ENCODE measurements around the gene SFXN4.
A peak's percentile ranks its signal among the peaks of the same experiment; 100 is the strongest.
"Not testable (repeated sequence)": the region's sequence is repeated elsewhere in the genome, so short reads cannot be mapped to it uniquely, and the experiment has no call there.

The SFXN4 gene

DNA sequence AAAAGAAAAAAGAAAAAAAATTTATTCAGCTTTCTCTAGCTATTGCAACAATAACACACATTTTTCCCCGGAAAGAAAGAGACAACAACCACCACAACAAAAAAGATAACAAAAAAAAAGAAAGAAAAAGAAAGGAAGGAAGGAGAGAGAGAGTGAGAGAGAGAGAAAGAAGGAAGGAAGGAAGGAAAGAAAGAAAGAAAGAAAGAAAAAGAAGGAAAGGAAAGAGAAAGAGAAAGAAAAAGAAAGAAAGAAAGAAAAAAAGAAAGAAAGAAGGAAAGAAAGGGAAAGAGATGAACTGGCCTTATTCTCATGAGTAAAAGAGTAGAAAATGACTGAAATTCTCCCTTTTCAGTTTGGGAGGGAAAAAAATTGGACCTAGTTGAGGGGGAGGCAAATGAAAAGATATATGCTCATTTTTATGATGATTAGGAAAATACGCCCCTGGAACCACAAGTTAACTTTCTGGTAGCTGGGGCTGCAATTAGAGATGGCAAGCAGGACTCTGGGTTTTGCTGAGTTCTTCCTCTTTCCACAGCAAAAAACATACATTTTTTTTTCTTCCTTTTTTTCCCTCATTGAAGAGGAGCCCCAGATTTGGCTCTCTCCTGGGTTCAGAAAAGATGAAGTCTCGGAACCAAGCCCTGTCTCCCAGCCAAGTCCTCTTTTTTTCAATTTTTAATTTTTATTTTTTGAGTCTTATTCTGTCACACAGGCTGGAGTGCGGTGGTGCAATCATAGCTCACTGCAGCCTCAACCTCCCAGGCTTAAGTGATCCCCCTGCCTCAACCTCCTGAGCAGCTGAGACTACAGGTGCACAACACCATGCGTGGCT lies 25.7 kb upstream of the SFXN4 start:
- no peak for DNase-seq (ENCODE audit: low read depth in 3 of 3)

GRCh38 chr10:119190353-119190752 lies 24.8 kb upstream of the SFXN4 start:
- DNase-seq (ENCODE audit: low read depth in 3 of 3): no peak

DNA sequence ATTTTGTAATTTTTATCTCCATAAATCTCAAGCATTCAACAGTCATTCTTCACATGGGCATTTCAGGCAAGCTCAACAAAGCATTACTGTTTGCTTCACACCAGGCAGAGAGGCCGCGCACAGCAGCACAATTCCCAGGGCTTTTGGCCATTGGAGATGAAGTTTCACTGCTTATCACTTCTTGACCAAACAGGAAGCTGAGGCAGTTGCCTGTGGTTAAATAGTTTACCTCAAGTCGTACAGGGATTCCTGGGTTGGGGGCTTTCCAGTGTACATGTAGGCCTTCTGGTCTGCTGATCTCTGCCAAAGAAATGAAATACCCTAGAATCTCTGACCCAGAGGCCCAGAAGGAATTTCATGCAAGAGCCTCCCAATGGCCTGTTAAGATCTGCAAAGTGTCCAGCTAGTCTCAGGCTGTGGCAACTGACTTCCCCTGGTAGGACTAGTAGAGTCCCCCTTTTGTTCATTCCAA lies 24.3 kb upstream of the SFXN4 start:
- DNase-seq (ENCODE audit: low read depth in 3 of 3): no peak

DNA sequence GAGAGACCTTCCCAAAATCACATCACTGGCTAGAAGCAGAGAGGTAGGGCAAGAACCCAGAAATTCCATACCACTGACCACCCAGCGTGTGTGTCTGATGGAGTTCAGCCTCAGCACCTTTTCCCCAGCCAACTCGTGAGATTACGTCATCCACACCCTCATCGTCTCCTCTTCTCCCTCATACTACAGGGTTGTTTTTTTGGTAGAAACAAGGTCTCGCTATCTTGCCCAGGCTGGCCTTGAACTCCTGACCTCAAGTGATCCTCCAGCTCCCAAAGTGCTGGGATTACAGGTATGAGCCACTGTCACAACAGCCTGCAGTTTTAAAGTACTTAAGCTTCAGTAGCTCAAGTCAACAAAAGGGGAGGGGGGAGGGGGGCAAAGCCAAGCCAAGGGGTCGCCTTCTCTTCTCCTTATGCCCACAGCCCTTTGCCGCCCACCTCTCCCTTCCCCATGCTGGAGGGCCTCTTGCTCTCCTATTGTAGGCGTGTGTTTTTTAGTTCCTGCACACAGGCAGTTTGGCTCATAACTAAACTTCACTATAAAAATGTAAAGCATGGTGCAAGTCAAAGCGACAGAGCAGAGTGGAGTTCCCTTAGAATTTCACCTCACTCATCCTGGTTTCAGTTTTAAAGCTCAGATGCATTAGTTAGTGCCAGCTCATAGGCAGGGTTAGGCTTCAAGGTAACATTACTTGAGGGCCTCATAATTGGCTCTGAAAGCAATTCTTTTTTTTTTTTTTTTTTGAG lies 18.3 kb upstream of the SFXN4 start:
- DNase-seq (ENCODE audit: low read depth in 3 of 3): no peak

GRCh38 chr10:119180850-119181400 lies 15.4 kb upstream of the SFXN4 start:
- DNase-seq (ENCODE audit: low read depth in 3 of 3): not testable (repeated sequence)

DNA sequence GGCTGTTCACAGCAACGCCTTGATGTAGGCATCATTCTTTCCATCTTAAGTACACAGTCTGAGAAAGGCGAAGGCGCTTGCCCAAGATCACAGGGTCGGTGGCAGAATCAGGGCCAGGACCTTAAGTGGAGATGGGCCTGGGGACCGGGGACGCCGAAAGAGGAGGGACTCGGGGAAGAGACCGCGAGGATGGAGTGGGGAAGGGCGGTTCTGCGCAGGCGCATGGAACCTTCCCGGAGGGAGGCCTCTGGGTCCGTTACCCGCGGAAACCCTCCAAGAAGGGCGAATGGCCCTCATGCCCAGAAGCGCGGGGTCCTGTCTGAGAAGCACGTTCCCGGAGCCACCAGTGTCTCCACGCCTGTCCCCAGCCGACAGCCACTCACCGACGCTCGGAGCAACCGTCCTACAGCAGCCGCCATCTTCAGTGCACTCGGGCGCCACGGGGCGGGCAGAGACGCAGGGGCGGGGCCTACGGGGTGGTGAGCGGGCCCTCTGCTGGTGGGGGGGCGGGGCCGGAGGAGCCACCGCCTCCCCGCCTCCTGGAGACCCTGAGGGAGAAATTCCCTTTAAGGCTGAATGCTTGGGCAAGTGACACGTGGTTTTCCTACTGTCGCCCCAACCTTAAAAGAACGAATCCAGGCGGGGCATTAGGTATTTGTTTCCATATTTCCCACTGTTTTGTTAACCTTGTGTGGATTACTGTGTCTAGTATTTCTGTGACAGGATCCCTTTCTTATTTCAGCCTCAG lies 13.0 kb upstream of the SFXN4 start, which contains the start of gene PRDX3:
TSS of gene PRDX3 (minus strand) at position 441 of the 748 bp plus-strand sequence. CDS start at position 419, 22 bp downstream.
- peak; percentile 86 to 97 (median 89) for DNase-seq (ENCODE audit: low read depth in 3 of 3)

- DNase-seq (ENCODE audit: low read depth in 3 of 3): no peak
Measured at GRCh38 chr10:119177708-119178371, 12.3 kb upstream of the SFXN4 start.

DNA sequence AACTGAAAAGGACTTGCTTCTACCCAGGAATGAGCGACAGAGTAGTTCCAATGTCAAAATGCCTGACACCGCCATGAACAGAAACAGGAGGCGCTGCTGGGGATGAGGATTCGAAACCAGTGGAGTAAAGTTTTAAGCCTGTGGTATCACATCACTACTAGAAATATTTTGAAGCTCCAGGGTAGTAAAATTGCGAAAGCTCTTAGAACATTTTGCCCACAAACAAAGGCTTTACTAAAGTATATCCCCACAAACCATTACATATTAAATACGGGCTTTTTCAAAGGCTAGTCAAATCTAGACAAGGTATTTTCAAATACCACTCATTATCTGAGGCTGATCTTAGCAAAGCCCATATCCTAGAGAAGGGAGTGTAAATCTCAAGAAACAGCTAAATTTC lies 10.7 kb upstream of the SFXN4 start:
- no peak for DNase-seq (ENCODE audit: low read depth in 3 of 3)

GRCh38 chr10:119174109-119174508 lies 8.6 kb upstream of the SFXN4 start:
- DNase-seq (ENCODE audit: low read depth in 3 of 3): no peak

- no peak for DNase-seq (ENCODE audit: low read depth in 3 of 3)
Measured at GRCh38 chr10:119167041-119167440, 1.5 kb upstream of the SFXN4 start.

- DNase-seq (ENCODE audit: low read depth in 3 of 3): no peak
Measured at GRCh38 chr10:119166564-119166963, 1.1 kb upstream of the SFXN4 start.

GRCh38 chr10:119166118-119166500 lies 595 bp upstream of the SFXN4 start:
- DNase-seq (ENCODE audit: low read depth in 3 of 3): no peak

GRCh38 chr10:119162452-119163092 lies 2.9 kb downstream of the SFXN4 start:
- no peak for DNase-seq (ENCODE audit: low read depth in 3 of 3)

GRCh38 chr10:119161680-119162451 lies 3.6 kb downstream of the SFXN4 start:
- DNase-seq (ENCODE audit: low read depth in 3 of 3): no peak

DNA sequence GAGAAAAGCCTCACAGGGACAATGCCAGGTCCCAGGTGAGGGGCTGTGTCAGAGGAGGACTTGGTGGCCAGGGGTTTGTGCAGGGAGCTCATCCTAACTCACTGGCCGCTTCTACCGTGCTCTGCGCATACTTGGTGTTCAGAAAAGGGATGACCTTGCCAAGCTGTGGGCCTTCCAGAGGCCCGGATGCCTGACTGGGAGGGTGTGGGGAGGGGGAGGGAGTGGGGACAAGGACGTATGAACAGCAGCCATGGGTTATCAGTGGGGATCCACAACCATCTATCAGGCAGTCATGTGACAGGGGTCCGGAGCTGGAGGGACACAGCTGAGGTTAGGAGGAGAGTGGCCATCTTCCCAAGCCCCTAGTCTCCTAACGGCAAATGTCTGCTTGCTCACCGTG lies 6.2 kb downstream of the SFXN4 start:
- no peak for DNase-seq (ENCODE audit: low read depth in 3 of 3)

GRCh38 chr10:119153661-119154060 lies 11.9 kb downstream of the SFXN4 start:
- DNase-seq (ENCODE audit: low read depth in 3 of 3): no peak

GRCh38 chr10:119153041-119153440 lies 12.5 kb downstream of the SFXN4 start:
- no peak for DNase-seq (ENCODE audit: low read depth in 3 of 3)

GRCh38 chr10:119151601-119152000 lies 13.9 kb downstream of the SFXN4 start:
- not testable (repeated sequence) for DNase-seq (ENCODE audit: low read depth in 3 of 3)

DNA sequence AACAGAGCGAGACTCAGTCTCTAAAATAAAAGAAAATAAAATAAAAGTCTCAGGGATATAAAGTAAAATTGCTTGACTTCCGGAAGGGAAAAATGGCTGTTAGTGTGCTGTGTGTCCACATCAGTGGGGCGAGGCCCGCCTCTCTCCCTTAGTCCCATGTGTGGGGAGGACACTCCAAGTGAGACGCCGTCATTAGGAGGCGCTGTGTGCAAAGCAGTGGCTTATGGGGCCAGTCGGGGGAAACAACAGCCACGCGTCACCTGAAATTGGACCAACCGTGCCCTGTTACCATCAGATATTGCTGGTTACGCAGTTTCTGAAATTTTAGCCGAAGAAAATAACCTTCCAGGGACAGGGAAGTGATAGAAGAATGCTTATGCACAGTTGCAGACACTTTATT lies 15.8 kb downstream of the SFXN4 start:
- DNase-seq (ENCODE audit: low read depth in 3 of 3): no peak

DNA sequence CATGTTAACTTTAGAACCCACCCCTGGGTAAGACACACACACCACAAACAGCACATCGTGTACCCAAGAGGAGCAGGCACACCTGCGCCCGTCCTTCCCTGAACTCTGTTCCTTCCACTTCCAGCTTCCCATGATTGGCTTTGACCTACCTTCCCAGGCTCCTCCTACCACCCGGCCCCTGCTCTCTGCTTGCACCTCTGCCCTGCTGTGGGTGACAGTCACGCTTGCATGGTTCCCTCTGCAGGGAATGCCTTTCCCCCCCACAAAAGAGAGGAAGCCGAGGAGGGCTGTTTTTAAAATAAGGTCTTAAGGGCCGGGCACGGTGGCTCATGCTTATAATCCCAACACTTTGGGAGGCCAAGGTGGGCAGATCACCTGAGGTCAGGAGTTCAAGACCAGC lies 16.4 kb downstream of the SFXN4 start:
- no peak for DNase-seq (ENCODE audit: low read depth in 3 of 3)

All from stimulated activated CD4-positive, alpha-beta T cell treated with anti-CD3 and anti-CD28 coated beads, TNF-alpha, amount 100 ng/mL, for 4 hours (primary cell).